HG02970 (cell line): ENCODE measurements around the gene NCOA4.
"Not testable (repeated sequence)": the region's sequence is repeated elsewhere in the genome, so short reads cannot be mapped to it uniquely, and the experiment has no call there.

Source experiments
- ATAC-seq: cut with Tn5 transposase; IDR thresholded peaks from one replicate; pipeline ENCODE4 v1.9.1; 2021; ENCODE audit warnings: mild to moderate bottlenecking, moderate library complexity, moderate number of reproducible peaks; ENCODE audit not compliant: unreplicated experiment, low FRiP score

Gene NCOA4

GRCh38 chr10:45997994-45998763 is 32.2 kb downstream of the NCOA4 start:
- ATAC-seq, result no peak

GRCh38 chr10:45997557-45997956 is 32.9 kb downstream of the NCOA4 start:
- no peak for ATAC-seq

GRCh38 chr10:45985590-45985989 is 44.8 kb downstream of the NCOA4 start:
- not testable (repeated sequence) for ATAC-seq

GRCh38 chr10:45984473-45984872 is 46.0 kb downstream of the NCOA4 start:
- ATAC-seq, result not testable (repeated sequence)

- not testable (repeated sequence) for ATAC-seq
Measured at GRCh38 chr10:45983538-45984186, 46.8 kb downstream of the NCOA4 start.

GRCh38 chr10:45981367-45981766 is 49.1 kb downstream of the NCOA4 start:
- not testable (repeated sequence) for ATAC-seq

GRCh38 chr10:45978554-45978953 is 51.9 kb downstream of the NCOA4 start:
- not testable (repeated sequence) for ATAC-seq

GRCh38 chr10:45974041-45974440 is 56.4 kb downstream of the NCOA4 start:
- ATAC-seq, result not testable (repeated sequence)

GRCh38 chr10:45972813-45973169 is 57.6 kb downstream of the NCOA4 start:
- ATAC-seq, result peak; percentile 3

GRCh38 chr10:45972106-45972812 is 58.2 kb downstream of the NCOA4 start, which contains the start of gene TIMM23:
TIMM23 (plus strand) TSS chr10:45972489; CDS start chr10:45972625, 136 bp downstream.
- peak; percentile 71 for ATAC-seq

GRCh38 chr10:45971742-45972105 is 58.7 kb downstream of the NCOA4 start:
- peak; percentile 14 for ATAC-seq

GRCh38 chr10:45971019-45971418 is 59.4 kb downstream of the NCOA4 start:
- ATAC-seq, result not testable (repeated sequence)

- not testable (repeated sequence) for ATAC-seq
Measured at GRCh38 chr10:45962686-45963452, 67.6 kb downstream of the NCOA4 start.

GRCh38 chr10:45957928-45958327 is 72.5 kb downstream of the NCOA4 start:
- ATAC-seq, result not testable (repeated sequence)

- not testable (repeated sequence) for ATAC-seq
Measured at GRCh38 chr10:45956634-45957033, 73.8 kb downstream of the NCOA4 start.
